ENCODE data around the gene ATP8A2. TPM values are rescaled to one million over a fixed set of nuclear protein-coding genes. Genes with fewer than 3 reads are reported as not detected.

The ATP8A2 gene
- polyA plus RNA-seq, 3 donors = not detected

DNA sequence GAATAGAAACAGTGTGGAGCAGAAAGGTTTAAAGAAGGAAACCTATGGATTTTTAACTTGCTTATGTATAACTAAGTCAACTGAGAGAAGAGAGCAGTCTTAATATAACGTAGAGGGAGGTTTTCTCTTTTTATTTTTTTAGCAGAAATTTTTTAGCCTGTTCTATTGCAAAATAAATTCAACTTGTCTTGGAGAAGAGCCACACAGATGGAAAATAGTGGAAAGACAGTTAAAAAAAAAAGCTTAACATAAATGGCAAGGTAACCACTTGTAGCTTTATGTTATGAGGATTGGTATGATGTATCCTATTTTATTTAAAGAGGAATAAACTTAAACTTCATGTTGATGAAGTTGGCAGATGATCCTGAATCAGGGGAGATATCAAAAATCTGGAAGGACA, 367.6 kb downstream of the ATP8A2 start:
- TF ChIP-seq CTCF (IDR thresholded peaks at IDR 0.05) = no peak
- no CpG with 5 or more reads among the region's 1 CpG for WGBS (ENCODE audit: insufficient coverage)
- Histone ChIP-seq H4K20me1 (ENCODE audit: insufficient read depth, low read length) (no peaks in the 10 kb centered on the region), H2AFZ (ENCODE audit: insufficient read depth, low read depth, low read length, poor library complexity, severe bottlenecking) (no peak overlapping the region), H3K4me1 (ENCODE audit: control insufficient read depth in 1 of 2, insufficient read depth in 2 of 2, low read length in 2 of 2) (no peaks in the 10 kb centered on the region), H3K79me2 (ENCODE audit: insufficient read depth, low read length) (no peaks in the 10 kb centered on the region), H3K9ac (ENCODE audit: insufficient read depth, low read length, poor library complexity, severe bottlenecking) (no peak overlapping the region), H3K27me3 (ENCODE audit: control insufficient read depth in 2 of 2, insufficient read depth in 2 of 2, low read length in 2 of 2) (no peaks in the 10 kb centered on the region), H3K27ac (ENCODE audit: low read depth in 1 of 2, low read length in 2 of 2) (no peak overlapping the region), H3K36me3 (replicated peaks in 1 of 2; ENCODE audit: control insufficient read depth in 1 of 2, insufficient read depth in 2 of 2, low read length in 2 of 2) (no peaks in the 10 kb centered on the region), H3K9me3 (replicated peaks in 1 of 2; ENCODE audit: control insufficient read depth in 1 of 2, insufficient read depth in 1 of 2, low read length in 2 of 2) (no peaks in the 10 kb centered on the region), H3K4me3 (replicated peaks in 1 of 3; ENCODE audit: low read depth in 2 of 3, low read length in 3 of 3) (no peak overlapping the region), H3K4me2 (replicated peaks; ENCODE audit: extremely low read depth, low read length, poor library complexity, severe bottlenecking) (no peak overlapping the region)
- no peak for DNase-seq
- Mint-ChIP-seq H3K36me3 (no peaks in the 10 kb centered on the region), H3K27me3 (ENCODE audit: low read depth in 3 of 3) (peaks cover 0 to 5% (median 4%) of the 10 kb centered on the region in 3 donors), H3K4me1 (no peaks in the 10 kb centered on the region), H3K27ac (no peak overlapping the region), H3K9me3 (peaks cover 0 to 1% (median 0%) of the 10 kb centered on the region in 7 donors), H3K4me3 (no peak overlapping the region)
- intact Hi-C loops (cut with micrococcal nuclease) = no loop called here

DNA sequence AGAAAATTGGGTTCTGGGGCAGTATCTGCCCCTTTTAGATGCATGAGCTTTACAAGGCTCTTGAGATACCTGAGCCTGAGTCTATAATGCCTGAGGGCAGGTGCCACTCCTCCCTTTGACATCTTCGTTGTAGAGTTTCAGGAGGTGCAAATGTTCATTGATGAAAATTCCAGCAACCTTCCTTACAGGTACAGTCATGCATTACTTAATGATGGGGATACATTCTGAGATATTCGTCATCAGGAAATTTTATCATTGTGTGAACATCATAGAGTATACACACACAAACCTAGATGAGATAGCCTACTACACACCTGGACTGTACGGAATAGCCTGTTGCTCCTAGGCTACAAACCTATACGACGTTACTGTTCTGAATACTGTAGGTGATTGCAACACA, 370.0 kb downstream of the ATP8A2 start:
- Histone ChIP-seq H3K4me2 (replicated peaks; ENCODE audit: extremely low read depth, low read length, poor library complexity, severe bottlenecking) (no peak overlapping the region), H4K20me1 (ENCODE audit: insufficient read depth, low read length) (no peaks in the 10 kb centered on the region), H3K4me3 (replicated peaks in 1 of 3; ENCODE audit: low read depth in 2 of 3, low read length in 3 of 3) (no peak overlapping the region), H3K27me3 (ENCODE audit: control insufficient read depth in 2 of 2, insufficient read depth in 2 of 2, low read length in 2 of 2) (no peaks in the 10 kb centered on the region), H3K4me1 (ENCODE audit: control insufficient read depth in 1 of 2, insufficient read depth in 2 of 2, low read length in 2 of 2) (no peaks in the 10 kb centered on the region), H3K9me3 (replicated peaks in 1 of 2; ENCODE audit: control insufficient read depth in 1 of 2, insufficient read depth in 1 of 2, low read length in 2 of 2) (no peaks in the 10 kb centered on the region), H2AFZ (ENCODE audit: insufficient read depth, low read depth, low read length, poor library complexity, severe bottlenecking) (no peak overlapping the region), H3K36me3 (replicated peaks in 1 of 2; ENCODE audit: control insufficient read depth in 1 of 2, insufficient read depth in 2 of 2, low read length in 2 of 2) (no peaks in the 10 kb centered on the region), H3K27ac (ENCODE audit: low read depth in 1 of 2, low read length in 2 of 2) (no peak overlapping the region), H3K9ac (ENCODE audit: insufficient read depth, low read length, poor library complexity, severe bottlenecking) (no peak overlapping the region), H3K79me2 (ENCODE audit: insufficient read depth, low read length) (no peaks in the 10 kb centered on the region)
- no peak overlapping the region for H3K4me3 Mint-ChIP-seq
- H3K4me1 Mint-ChIP-seq = no peaks in the 10 kb centered on the region
- no peak overlapping the region for H3K27ac Mint-ChIP-seq
- H3K9me3 Mint-ChIP-seq = no peaks in the 10 kb centered on the region
- TF ChIP-seq CTCF (IDR thresholded peaks at IDR 0.05) = no peak
- intact Hi-C loops (cut with micrococcal nuclease) = no loop called here
- WGBS (ENCODE audit: insufficient coverage) = no CpG with 5 or more reads among the region's 5 CpGs
- peaks cover 0 to 5% (median 5%) of the 10 kb centered on the region in 3 donors for H3K27me3 Mint-ChIP-seq (ENCODE audit: low read depth in 3 of 3)
- DNase-seq = no peak
- no peaks in the 10 kb centered on the region for H3K36me3 Mint-ChIP-seq

Measured in CD14-positive monocyte (primary cell).